T1000 (cell line): ENCODE measurements around the gene SNRPA.
"Not testable (repeated sequence)": the region's sequence is repeated elsewhere in the genome, so short reads cannot be mapped to it uniquely, and the experiment has no call there.

ENCODE experiments used
- DNase-seq: peaks from one replicate; lab custom pipeline; 2025; ENCODE audit warnings: mixed read lengths; lab: John Stamatoyannopoulos, UW

SNRPA gene

DNA sequence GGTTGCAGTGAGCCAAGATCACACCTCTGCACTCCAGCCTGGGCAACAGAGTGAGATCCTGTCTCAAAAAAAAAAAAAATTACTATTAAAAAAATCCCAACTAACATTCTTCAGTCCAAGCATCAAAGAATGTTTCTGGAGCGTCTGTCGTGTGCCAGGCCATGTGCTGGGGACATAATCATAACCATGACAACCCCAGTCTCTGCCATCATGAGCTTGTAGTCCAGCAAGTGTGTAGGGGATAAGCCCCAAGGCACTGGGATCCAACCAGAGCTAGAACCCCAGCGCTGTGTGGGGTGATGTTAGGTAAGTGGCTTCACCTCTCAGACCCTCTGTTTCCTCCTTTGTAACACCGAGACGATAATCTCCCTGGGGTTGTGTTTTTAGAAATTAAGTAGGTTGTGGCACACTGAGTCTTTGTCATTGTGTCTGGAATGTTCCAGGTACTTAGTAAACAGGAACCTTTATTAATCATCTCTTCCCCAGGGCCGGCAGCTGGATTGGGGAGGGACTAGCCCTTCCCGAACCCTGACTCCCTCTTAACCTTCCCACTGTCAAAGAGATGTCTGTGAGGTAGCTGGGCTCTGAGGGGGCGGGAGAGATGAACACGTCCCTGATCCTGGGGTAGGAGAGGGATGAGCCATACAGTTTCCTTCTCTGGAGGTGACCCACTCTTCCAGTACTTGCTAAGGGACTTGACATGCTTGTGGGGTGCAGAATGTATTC is 28.9 kb upstream of the SNRPA start:
- DNase-seq = no peak

DNA sequence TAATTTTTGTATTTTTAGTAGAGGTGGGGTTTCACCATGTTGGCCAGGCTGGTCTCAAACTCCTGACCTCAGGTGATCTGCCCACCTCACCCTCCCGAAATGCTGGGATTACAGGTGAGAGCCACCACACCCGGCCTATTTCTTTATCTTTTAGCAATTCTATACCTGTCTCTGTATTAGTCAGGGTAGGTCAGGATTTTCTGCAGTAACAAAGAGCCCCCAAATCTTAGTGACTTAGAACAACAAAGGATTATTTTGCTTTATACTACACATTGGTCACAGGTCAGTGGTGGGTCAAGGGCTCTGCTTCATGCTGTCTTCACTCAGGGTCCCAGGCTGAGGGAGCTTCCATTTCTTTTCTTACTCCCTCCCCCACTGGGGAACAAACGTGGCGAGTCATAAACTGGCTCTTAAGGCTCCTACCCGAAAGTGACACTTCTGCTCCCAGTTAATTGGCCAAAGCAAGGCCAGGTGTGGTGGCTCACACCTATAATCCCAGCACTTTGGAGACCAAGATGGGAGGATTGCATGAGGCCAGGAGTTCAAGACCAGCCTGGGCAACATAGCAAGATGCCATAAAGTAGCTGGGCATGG is 27.2 kb upstream of the SNRPA start:
- no peak for DNase-seq

DNA sequence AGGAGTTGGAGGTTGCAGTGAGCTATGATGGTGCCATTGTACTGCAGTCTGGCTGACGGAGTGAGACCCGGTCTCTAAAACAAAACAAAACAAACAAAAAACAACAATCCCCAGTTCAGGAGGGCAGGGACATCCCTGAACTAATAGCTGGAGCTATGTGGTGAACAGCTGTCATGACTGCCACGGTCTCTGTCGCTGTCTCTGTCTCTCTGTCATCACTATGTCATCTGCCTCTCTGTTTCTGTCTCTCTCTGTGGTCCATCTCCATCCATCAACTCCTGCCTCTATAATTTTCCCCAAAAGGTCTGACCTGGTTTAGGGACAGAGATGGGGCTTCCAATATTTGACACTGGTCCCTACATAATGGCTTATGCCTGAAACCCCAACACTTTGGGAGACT is 26.7 kb upstream of the SNRPA start:
- DNase-seq = no peak

DNA sequence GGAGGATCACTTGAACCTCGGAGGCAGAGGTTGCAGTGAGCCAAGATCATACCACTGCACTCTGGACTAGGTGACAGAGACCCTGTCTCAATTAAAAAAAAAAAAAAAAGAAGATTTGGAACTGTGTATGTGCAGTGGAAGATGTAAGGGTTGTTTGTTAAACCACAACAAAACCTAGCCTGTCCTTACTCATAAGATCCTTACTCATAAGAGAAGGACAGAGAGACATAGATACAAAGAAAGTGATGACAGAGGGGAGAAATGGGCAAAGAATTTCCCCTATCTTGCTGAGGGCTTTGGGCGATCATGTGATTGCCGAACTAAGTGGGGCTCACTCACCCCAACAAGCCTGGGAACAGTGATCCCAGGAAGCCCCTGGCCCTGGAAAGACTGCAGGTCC is 26.1 kb upstream of the SNRPA start:
- no peak for DNase-seq

DNA sequence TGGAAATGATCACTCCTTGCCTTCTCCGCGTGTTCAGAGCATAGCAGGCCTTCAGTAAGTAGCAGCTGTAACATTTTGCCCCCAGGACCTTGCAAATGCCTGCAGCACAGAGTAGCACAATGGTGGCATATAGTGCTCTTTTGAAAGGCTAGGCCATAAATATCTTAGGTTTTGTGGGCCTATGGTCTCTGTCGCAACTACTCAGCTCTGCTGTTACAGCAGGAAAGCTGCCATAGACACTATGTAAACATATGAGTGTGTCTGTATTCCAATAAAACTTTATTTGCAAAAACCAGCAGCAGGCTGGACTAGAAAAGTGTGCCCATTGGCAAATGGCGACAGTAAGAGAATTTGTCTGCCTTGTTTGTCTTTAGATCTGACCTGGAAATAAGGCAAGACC is 24.7 kb upstream of the SNRPA start:
- no peak for DNase-seq

DNA sequence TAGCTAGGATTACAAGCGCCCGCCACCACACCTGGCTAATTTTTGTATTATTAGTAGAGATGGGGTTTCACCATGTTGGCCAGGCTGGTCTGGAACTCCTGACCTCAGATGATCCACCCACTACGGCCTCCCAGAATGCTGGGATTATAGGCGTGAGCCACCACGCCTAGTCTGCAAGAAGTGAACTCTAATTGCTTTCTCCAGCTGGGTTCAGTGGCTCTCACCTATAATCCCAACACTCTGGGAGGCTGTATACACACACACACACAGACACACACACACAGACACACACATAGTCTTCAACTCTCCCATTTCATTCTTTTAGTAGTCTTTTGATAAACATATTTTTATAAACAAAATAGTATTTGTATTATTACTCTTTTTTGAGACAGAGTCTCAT is 20.9 kb upstream of the SNRPA start:
- not testable (repeated sequence) for DNase-seq

DNA sequence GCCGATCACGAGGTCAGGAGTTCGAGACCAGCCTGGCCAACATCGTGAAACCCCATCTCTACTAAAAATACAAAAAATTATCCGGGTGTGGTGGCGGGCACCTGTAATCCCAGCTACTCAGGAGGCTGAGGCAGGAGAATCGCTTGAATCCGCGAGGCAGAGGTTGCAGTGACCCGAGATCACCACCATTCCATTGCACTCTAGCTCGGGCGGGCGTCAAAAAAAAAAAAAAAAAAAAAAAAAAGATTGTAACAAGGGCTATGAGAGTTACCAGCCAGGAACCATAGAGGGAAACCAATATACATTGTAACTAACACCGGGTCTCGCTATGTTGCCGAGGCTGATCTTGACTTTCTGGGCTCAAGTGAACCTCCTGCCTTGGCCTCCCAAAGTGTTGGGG is 18.7 kb upstream of the SNRPA start:
- not testable (repeated sequence) for DNase-seq

DNA sequence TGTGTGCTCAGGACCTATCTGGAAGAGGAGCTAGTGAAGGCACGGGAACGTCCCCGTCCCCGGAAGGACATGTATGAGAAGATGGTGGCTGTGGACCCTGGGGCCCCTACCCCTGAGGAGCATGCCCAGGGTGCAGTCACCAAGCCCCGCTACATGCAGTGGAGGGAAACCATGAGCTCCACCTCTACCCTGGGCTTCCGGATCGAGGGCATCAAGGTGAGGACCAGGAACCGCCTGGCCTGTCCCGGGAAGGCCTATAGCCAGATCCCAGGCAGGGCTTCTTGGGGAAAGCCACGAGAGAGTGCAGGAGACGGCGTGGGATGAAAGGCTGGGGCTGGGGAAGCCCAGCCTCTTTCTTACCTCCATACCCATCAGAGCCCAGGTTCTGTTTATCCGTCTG is 17.9 kb upstream of the SNRPA start:
- no peak for DNase-seq

DNA sequence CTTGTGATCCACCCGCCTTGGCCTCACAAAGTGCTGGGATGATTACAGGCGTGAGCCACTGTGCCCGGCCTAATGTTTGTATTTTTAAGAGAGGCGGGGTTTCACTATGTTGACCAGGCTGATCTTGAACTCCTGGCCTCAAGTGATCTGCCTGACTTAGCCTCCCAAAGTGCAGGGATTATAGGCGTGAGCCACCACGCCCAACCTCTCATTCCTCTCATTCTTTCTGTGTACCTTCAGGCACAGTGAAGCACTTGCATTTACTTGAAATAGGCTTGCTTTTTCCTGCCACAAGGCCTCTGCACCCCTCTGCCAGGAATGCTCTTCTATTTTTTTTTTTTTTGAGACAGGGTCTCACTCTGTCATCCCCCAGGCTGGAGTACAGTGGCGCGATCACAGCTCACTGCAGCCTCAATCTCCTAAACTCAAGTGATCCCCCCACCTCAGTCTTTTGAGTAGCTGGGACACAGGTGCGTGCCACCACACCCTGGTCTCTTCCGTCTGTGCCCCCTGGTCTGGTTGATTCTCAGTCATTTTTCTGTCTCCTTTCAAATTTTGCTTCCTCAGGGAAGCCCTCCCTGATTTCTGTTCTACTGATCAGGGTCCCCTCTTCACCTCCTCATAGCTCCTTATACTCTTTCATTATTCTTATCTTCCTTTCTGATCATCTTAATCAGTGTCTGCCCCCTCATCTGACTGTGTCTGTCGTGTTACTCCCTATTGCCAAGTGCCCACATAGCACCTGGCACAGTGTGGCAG is 15.8 kb upstream of the SNRPA start:
- DNase-seq = no peak

DNA sequence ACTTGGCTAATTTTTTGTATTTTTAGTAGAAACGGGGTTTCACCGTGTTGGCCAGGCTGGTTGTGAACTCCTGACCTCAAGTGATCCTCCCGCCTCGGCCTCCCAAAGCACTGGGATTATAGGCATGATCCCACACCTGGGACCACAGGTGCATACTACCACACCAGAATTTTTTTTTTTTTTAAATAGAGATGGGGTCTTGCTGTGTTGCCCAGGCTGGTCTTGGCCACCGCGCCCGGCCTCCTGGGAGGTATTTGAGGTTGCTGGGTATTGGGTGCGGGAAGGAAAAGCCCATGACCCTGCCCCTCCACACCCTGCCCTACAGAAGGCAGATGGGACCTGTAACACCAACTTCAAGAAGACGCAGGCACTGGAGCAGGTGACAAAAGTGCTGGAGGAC is 14.3 kb upstream of the SNRPA start:
- no peak for DNase-seq

DNA sequence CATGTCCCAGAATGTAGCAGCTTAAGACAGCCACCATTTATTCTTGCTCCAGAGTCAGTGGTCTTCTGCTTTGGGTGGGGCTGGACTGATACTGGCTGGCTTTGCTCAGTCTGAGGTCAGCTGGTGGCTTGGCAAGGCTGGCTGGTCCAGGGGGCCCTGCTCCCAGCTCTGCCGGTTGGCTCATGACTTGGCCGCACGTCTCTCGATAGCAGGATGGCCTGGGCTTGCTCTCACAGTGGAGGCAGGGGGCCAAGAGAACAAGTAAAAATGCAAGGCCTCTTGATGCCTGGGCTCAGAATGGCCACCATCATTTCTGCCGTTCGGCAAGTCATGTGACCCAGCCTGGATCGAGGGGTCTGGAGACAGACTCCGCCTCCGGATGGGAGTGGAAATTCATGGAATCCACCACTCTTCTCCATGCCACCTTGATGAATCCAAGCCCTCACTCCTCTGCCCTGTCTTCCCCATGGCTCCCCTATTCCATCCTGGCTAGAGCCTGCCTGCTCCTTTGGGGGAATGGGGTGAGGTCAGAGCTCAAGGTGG is 13.8 kb upstream of the SNRPA start:
- no peak for DNase-seq

DNA sequence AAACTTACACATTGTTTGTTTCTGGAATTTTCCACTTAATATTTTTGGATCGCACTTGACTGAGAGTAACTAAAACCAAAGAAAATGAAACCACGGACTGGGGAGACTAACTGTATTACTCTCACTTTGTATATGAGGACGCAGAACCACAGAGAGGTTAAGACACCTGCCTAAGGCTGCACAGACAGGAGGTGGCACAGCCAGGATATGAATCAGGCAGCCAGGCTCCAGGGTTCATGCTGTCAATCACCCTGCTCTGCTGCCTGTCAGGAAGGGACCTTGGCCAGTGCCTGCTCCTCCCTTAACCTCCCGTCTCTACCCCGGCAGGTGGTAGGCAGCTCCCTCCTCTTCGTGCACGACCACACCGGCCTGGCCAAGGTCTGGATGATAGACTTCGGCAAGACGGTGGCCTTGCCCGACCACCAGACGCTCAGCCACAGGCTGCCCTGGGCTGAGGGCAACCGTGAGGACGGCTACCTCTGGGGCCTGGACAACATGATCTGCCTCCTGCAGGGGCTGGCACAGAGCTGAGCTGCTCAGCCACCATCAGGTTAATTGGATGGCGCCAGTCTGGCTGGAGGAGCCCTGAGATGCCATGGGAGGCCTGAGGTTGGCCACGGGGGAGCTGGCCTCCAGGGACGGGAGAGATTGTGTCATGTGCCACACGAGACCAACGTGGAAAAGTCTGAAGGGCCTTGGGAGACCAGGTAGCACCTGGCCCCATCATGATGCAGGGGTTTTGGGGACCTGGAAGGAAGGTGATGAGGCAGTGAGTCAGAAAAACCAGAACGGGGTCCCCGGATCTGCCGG is 11.8 kb upstream of the SNRPA start:
- DNase-seq = no peak

DNA sequence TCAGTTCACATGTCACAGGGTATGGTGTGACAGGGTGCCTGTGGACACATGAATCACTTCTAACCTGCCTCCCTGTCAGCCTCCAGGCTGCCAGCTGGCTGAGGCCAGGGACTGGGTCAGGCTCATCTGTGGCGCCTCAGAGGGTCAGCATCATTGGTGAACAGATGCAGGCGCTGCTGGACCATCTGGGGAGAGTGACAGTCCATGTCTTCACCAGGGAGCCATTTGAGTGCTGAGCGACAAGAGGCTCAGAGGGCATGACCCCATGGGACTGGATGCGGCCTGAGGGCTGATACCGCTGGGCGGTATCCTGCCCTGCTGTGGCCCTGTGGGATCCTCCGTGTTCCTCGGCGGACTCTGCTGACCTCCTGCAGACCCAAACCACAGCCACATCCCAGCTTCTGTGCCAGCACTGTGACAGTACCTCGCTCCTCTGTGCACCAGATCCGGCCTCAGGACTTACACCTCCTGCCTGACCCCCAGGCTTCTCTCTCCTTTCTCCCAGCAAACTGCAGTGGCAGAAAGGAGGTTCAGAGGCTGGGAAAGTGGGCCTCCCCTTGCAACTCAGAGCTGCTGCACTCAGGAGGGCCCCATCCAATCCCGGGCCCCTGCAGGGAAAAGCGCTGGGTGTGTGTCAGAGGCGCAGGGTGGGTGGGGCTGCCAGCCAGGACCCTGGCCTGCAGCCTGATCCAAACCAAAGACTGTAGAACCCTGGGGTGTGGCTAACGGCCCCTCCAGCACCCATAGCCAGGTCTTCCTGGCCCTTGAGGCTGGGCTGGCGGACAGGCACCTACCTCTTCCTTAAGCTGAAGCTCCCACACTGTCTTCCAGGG is 10.9 kb upstream of the SNRPA start:
- DNase-seq = no peak

DNA sequence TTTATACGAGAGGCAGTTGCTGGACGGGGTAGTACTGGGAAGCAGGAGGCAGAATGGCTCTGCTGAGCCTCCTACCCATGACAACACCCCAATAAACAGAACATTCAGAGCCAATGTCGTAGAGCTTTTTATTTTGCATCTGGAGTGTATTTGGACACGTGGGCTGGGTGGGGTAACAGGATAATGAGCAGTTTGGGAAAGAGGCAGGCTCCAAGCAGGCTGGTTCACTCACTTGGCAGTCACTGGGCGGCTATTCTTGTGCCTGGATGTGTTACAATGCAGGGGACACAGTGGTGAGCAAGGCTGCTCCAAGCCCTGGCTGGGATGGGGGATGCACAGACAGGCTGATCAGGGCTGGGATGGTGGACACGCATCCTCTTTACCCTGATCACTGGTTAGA is 10.3 kb upstream of the SNRPA start:
- DNase-seq = no peak

DNA sequence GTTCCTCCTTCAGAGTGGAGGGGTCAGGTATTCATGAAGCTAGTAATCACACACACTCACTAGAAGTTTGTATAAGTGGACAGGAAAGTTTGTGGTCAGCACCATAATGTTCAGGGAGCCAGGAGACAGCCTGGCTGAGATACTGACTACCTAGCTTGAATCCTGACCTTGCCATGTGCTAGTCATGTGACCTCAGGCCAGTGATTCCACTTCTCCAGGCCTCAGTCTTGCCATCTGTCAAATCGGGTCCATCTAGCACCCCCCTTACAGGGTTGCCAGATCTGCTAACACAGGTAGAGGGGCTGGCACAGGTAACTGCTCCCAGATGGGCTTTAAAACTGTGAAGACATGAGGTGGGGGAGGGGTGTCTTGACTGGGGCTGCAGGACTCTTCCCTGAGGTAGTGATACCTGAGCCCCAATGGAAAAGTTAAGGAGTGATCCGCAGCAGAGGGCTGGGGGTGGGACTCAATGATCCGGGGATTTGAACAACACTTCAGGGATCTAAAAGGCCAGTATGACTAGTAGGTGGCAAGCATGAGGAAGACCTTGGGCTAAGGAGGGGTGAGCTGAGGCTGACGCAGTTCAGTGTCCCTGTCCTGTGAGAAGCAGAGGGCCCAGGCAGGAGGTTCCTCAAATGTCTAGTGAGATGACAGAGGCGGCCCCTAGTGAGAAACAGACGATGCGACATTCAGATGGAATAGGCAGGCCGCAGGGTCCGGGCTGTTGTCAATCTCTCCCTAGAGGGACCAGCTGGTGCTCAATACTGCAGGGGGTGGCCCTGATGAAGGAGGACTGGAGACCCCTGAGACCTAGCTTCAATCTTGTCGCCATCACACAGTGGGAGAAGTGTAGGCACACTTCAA is 9.2 kb upstream of the SNRPA start:
- no peak for DNase-seq

DNA sequence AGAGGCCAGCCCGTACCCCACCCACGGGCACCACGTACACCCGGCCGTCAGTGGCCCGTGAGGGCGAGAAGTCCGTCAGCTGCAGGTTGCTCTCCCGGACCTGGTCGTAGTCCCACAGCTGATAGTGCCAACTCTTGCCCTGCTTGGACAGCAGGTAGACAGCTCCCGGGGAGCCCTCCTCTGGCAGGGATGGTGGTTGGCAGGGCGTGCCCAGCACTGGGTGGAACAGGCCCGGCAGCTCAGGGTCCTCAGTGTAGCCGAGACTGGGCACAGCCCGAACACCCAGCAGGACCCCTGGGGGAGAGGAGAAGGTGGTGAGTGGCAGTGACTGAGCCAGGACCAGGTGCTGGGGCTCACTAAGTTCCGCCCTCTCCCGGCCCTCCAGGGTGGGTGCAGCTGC is 8.5 kb upstream of the SNRPA start:
- no peak for DNase-seq

DNA sequence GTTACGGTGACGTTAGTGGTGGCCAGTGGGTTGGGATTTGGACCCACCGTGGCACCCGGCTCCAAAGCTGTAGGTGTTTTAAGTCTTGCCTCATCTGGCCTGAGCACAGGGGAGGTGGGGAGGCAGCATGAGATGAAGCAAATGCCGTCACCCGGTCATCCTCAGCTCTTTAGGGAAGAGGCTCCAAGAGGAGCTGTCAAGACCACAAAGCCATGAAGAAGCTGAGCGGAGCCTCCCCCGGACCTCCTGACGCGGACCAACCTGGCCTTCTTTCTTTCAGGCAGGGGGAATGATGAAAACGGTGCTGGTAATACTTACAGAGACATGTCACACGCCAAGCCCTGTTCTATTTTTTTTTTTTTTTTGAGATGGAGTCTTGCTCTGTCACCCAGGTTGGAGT is 8.1 kb upstream of the SNRPA start:
- DNase-seq = no peak

DNA sequence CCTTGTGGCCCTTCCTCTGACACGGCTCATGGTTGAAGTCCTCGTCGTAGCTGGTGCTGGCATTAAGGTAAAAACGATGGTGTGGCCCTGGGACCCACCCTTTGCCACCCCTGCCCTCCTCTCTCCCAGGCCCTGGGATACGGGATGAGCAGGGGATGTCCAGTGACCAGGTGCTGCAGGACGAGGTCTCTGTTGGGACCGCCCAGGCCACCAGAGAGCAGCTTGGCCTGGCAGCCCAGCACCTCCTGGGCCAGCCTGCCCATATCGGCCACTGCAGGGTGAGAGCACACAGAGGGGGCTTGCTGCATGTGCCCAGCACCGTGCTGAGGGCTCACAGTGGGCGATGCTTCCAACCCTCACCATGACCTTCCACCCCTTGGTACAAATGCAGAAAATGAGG is 7.1 kb upstream of the SNRPA start:
- DNase-seq = no peak

DNA sequence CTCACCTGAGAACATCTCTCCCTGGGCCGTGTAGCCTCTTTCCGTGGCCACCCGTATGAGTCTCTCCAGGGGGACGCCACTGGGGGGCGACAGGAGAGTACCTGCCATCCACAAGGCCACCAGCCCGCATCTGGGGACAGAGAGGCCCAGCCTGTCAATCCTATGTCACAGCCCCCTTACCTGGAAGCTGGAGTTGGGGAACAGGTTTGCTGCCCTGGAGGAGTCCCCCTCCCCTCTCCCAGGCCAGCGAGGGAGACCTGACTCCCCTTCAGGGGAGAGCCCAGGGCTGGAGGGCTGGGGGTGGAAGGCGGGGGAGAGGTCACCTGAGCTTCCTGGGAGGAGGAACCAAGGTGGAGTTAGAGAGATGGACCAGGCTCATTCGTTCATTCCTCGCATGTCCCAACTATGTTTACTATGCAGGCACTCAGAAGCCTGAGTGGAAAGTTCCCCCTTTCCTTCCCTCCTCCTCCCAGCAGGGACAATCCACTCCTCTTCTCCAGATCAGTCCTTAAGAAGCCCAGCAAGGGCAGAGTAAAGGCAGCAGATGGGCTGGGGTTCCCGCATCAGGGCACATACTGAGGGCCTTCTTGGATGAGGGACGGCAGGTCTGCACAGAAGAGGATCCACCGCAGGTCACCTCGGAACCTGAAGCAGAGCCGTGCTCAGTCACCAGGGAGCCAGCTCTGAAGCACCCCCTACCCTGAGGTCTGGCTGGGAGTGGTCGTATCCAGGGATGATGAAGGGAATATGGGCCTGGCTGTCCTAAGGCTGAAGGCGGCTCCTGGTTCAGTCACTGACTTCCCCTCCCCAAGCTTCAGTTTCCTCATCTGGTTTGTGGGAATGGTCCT is 6.2 kb upstream of the SNRPA start:
- DNase-seq = no peak
